ENCODE data around the gene RETREG3. TPM values are rescaled to one million over a fixed set of nuclear protein-coding genes. Genes with fewer than 3 reads are reported as not detected.
A peak's percentile ranks its signal among the peaks of the same experiment; 100 is the strongest.

RETREG3 gene
- total and polyA plus RNA-seq, 2 of the 13 experiments (the other 11 are each of a cell fraction or from before 2014, with no cell fraction given): 47.0 to 55.8 TPM

GRCh38 chr17:42564815-42565522, 44.2 kb downstream of the RETREG3 start:
- in situ Hi-C loops (cut with HindIII; ENCODE audit: extremely low pct_ligation_motif_present, low pct_unique_long_range_greater_than_20kb): no loop called here
- Histone ChIP-seq H2AFZ (ENCODE audit: low read length) (no peak overlapping the region), H3K4me1 (ENCODE audit: insufficient read depth, low read length) (peaks cover 79% of the 10 kb centered on the region), H3K27me3 (ENCODE audit: control insufficient read depth in 1 of 2, insufficient read depth in 2 of 2, low read length in 2 of 2) (no peaks in the 10 kb centered on the region; a peak in 1 of 5 replicates), H3K36me3 (replicated peaks in 1 of 2; ENCODE audit: control insufficient read depth in 1 of 2, insufficient read depth in 2 of 2, low read length in 2 of 2) (peaks cover 25 to 43% of the 10 kb centered on the region in 2 experiments), H3K9me3 (ENCODE audit: low read length) (no peaks in the 10 kb centered on the region), H4K20me1 (ENCODE audit: insufficient read depth, low read length) (no peaks in the 10 kb centered on the region), H3K27ac (ENCODE audit: extremely low read length, insufficient read depth, low read length) (peak overlapping the region; percentile 91), H3K4me2 (ENCODE audit: low read depth, low read length) (peak overlapping the region; percentile 82), H3K4me3 (replicated peaks in 1 of 3; ENCODE audit: insufficient read depth in 1 of 3, low read depth in 2 of 3, low read length in 3 of 3) (peak overlapping the region in 2 of 3 experiments; percentile 19 to 91; a peak in 4 of 6 replicates), H3K9ac (ENCODE audit: insufficient read depth, low read depth, low read length) (peak overlapping the region; percentile 94), H3K79me2 (ENCODE audit: insufficient read depth, low read length) (peaks cover 42% of the 10 kb centered on the region)
- 44% methylated on average over 14 of the region's 15 CpGs for WGBS (ENCODE audit: low lambda C conversion rate)
- FAIRE-seq (peak; percentile 60), DNase-seq (ENCODE audit: low spot score) (peak; percentile 85), ATAC-seq (peak; percentile 54)
- POLR2A ChIA-PET: interaction anchor here (0.6 to 8.5 kb wide), 19 partner anchors 11 to 259 kb away, joined by 3 to 128 read pairs (median 6); partner anchors contain the start of genes BECN1, CAVIN1, CNTD1 and COA3
- CTCF ChIA-PET (ENCODE audit: low intra/inter-chr PET ratio, low total read pairs): no interaction called here
- intact Hi-C loops (cut with micrococcal nuclease; ENCODE audit: unreplicated experiment): no loop called here
- no TSS peak for BruUV-seq (replicated peaks)
- peak; percentile 84 for TF ChIP-seq IRF2 (CRISPR knock-in tag; IDR thresholded peaks at IDR 0.05)
- TF ChIP-seq ZFP37 (CRISPR knock-in tag; IDR thresholded peaks at IDR 0.05; ENCODE audit: borderline replicate concordance): 0 out of 2 replicates have a peak, but pooled peaks have one; percentile 7
- peak; percentile 76; the same call in 1 of the 2 replicates for TF ChIP-seq ZNF225 (CRISPR knock-in tag; IDR thresholded peaks at IDR 0.05)
- TF ChIP-seq GABPA (IDR thresholded peaks at IDR 0.05; ENCODE audit: low read depth, low read length): no peak
- peak; percentile 80 for TF ChIP-seq GABPA (CRISPR knock-in tag; IDR thresholded peaks at IDR 0.05; ENCODE audit: low read depth)
- peak; percentile 61; the same call in 1 of the 2 replicates for TF ChIP-seq ZBTB14 (CRISPR knock-in tag; IDR thresholded peaks at IDR 0.05)
- peak; percentile 64; the same call in 1 of the 2 replicates for TF ChIP-seq ZFP41 (CRISPR knock-in tag; IDR thresholded peaks at IDR 0.05; ENCODE audit: borderline replicate concordance)
- peak; percentile 18; the same call in 1 of the 2 replicates for TF ChIP-seq PBX2 (CRISPR knock-in tag; IDR thresholded peaks at IDR 0.05)
- TF ChIP-seq NBN (conservative IDR thresholded peaks at IDR 0.05): no peak
- no peak for TF ChIP-seq ZNF451 (CRISPR knock-in tag; IDR thresholded peaks at IDR 0.05)
- 0 out of 2 replicates have a peak, but pooled peaks have one; percentile 30 for TF ChIP-seq ZNF713 (CRISPR knock-in tag; IDR thresholded peaks at IDR 0.05)
- peak; percentile 74 for TF ChIP-seq SAP130 (CRISPR knock-in tag; IDR thresholded peaks at IDR 0.05; ENCODE audit: low read depth)
- peak; percentile 57 for TF ChIP-seq PRPF4 (IDR thresholded peaks at IDR 0.05; ENCODE audit: low read depth, low read length, poor library complexity, severe bottlenecking)
- 0 out of 2 replicates have a peak, but pooled peaks have one; percentile 49 for TF ChIP-seq ZNF275 (CRISPR knock-in tag; IDR thresholded peaks at IDR 0.05; ENCODE audit: borderline replicate concordance)
- TF ChIP-seq POGK (CRISPR knock-in tag; conservative IDR thresholded peaks at IDR 0.05): no peak; the same call in 1 of the 2 replicates
- TF ChIP-seq FOXA3 (CRISPR knock-in tag; IDR thresholded peaks at IDR 0.05): peak; percentile 78
- TF ChIP-seq CEBPG (CRISPR knock-in tag; IDR thresholded peaks at IDR 0.05): peak; percentile 27; the same call in 1 of the 2 replicates
- peak; percentile 85 for TF ChIP-seq RXRB (CRISPR knock-in tag; IDR thresholded peaks at IDR 0.05; ENCODE audit: borderline replicate concordance)
- peak; percentile 62; the same call in 1 of the 2 replicates for TF ChIP-seq ERF (CRISPR knock-in tag; IDR thresholded peaks at IDR 0.05)
- no peak; a peak in 1 of 4 replicates for TF ChIP-seq POLR2A (IDR thresholded peaks at IDR 0.05; ENCODE audit: insufficient read depth in 1 of 2, low read depth in 2 of 2, low read length in 2 of 2)

All from HepG2 (cell line).